AG04450 (cell line): Measurements from ENCODE around the gene MED27. TPM values are rescaled to one million over a fixed set of nuclear protein-coding genes. Genes with fewer than 3 reads are reported as not detected.

Source experiments
- CTCF ChIA-PET: fragments of 300-600, 350-600 bp; formaldehyde crosslinking; extraction: SDS; loops from one replicate; lab custom pipeline; 2022; ENCODE audit warnings: antibody characterized with exemption, inconsistent platforms; lab: Charles Lee
- POLR2A ChIA-PET: fragments of 350-600 bp; formaldehyde crosslinking; extraction: SDS; loops from one replicate; lab custom pipeline; 2021; ENCODE audit warnings: antibody characterized with exemption, inconsistent platforms; lab: Yijun Ruan, JAX
- DNase-seq: peaks from one replicate; pipeline ENCODE4 v3.0.0-alpha.2; 2011; ENCODE audit warnings: low read depth, low spot score
- H3K27ac ChIP-seq: one replicate; pipeline ENCODE4 v1.5.1; 2012; ENCODE audit warnings: low read depth, low read length, control low read depth
- H3K27me3 ChIP-seq: one replicate; pipeline ENCODE4 v1.6.0; 2012; ENCODE audit warnings: low read length; ENCODE audit not compliant: control insufficient read depth, insufficient read depth
- H3K4me3 ChIP-seq: 2 replicates; pipeline ENCODE4 v1.5.1; 2011; ENCODE audit warnings: mild to moderate bottlenecking, low read depth, low read length, control low read depth
- H3K9me3 ChIP-seq: 2 replicates; pipeline ENCODE4 v1.5.1; 2012; ENCODE audit warnings: low read length; ENCODE audit not compliant: control insufficient read depth, insufficient read depth
- polyA plus RNA-seq: library from polyadenylated mRNA; depleted of rRNA; stranded (reverse); fragments of >200 nt; gene quantifications from 2 replicates; pipeline ENCODE4 v1.2.3, GENCODE V29; 2011
- TF ChIP-seq, protein P1 (sequence below): IDR thresholded peaks from 2 replicates; pipeline ENCODE4 v1.5.1; 2011; ENCODE audit warnings: low read depth, low read length, control low read depth, inconsistent platforms

MED27 gene
- polyA plus RNA-seq, 1 experiment: 36.6 TPM

DNA sequence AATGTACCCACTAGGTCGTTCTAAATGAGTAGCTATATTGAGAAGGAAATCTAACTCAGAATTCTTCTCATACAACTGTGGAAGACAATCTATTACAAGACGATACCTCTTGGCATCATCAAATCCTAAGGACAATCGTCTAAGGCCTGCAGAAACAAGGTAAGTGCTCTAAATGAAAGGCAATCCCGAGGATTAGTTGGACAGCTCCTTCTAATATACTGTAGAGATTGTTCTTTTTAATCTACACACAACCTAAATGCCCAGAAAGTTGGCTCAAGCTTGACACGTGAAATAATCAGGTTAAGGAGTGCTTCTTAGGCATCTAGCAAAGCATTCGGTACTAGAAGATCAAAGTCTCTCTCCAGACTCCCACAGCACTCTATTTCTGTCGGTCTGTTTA is 55.1 kb downstream of the MED27 start:
- TF ChIP-seq, protein P1, sequence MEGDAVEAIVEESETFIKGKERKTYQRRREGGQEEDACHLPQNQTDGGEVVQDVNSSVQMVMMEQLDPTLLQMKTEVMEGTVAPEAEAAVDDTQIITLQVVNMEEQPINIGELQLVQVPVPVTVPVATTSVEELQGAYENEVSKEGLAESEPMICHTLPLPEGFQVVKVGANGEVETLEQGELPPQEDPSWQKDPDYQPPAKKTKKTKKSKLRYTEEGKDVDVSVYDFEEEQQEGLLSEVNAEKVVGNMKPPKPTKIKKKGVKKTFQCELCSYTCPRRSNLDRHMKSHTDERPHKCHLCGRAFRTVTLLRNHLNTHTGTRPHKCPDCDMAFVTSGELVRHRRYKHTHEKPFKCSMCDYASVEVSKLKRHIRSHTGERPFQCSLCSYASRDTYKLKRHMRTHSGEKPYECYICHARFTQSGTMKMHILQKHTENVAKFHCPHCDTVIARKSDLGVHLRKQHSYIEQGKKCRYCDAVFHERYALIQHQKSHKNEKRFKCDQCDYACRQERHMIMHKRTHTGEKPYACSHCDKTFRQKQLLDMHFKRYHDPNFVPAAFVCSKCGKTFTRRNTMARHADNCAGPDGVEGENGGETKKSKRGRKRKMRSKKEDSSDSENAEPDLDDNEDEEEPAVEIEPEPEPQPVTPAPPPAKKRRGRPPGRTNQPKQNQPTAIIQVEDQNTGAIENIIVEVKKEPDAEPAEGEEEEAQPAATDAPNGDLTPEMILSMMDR: no peak
- ChIA-PET CTCF (no interaction called here), POLR2A (interaction anchor here (0.5 kb wide), 1 partner anchor 27 kb away, joined by 6 read pairs; no protein-coding TSS in a partner anchor)
- Histone ChIP-seq H3K4me3 (no peak overlapping the region), H3K9me3 (no peaks in the 10 kb centered on the region), H3K27me3 (no peaks in the 10 kb centered on the region), H3K27ac (no peak overlapping the region)
- DNase-seq: no peak

DNA sequence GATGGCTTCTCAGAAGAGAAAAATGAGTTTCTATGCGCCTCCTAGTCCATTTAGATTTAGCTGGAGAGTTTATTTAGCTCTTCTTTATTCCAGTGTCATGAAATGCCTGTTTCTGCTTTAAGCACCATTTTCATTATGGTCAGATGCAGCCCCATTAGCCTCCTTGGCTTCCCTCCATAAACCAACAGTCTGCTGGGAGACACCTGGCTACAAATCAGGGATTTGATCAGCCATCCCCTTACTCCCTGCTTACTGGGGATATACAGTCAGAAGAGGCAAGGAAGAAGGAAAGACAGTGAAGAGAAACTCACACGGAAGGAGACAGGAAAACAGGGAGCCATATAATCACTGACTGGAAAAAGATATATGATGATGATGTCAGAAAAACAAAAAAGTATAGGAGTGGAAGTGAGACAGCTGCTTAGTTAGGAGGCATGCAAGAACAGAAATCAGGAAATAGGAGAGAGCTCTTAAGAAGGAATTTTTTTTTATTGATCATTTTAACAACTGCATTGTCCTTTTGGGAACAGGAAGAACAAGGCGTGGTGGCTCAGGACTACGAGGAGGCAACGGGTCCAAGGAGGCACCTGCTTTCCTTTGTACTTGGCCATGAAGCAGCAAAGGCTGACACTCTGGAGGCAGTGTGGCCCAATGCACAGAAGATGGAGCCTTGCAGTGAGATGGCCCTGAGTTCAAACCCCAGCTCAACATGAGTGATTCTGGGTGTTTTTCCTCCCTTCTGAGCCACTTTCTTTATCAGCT is 56.1 kb downstream of the MED27 start:
- POLR2A ChIA-PET: interaction anchor here (0.6 kb wide), 1 partner anchor 264 kb away, joined by 4 read pairs; no protein-coding TSS in a partner anchor
- no peak overlapping the region for H3K27ac ChIP-seq
- TF ChIP-seq, protein P1: no peak
- DNase-seq: no peak
- CTCF ChIA-PET: no interaction called here
- no peak overlapping the region for H3K4me3 ChIP-seq
- no peaks in the 10 kb centered on the region for H3K9me3 ChIP-seq
- H3K27me3 ChIP-seq: no peaks in the 10 kb centered on the region

DNA sequence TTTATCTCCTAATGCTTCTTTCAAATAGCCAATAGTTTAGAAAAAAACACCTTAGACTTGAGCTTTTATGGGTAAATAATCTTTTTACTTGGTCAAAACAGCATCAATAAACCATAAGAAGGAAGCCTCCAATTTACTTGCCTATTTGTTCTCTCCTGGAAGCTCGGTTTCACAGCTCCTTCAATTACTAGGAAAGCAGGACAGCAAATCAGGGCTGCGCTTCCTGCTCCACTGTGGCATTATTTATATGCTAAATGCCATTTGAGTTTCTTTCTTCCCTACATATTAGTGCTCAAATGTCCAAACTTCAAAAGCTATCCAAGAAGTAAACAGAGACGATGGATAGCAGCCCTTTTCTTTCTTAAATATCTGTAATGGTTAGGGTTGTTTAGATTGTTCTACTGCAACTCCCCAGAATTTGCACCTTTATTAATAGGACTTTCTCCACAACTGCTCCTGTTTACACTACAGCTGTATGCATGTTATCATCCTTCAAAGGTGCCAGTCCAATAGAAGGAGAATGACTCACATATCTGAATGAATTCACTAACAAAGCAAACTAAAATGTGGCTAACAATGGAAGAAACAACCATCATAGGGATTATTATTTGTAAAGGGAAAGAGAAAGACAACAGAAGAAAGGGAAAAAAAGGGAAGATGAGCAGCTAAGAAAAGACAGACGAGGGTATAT is 58.7 kb downstream of the MED27 start:
- CTCF ChIA-PET: interaction anchor here (1.2 kb wide), 1 partner anchor 149 kb away, joined by 3 read pairs; no protein-coding TSS in a partner anchor

DNA sequence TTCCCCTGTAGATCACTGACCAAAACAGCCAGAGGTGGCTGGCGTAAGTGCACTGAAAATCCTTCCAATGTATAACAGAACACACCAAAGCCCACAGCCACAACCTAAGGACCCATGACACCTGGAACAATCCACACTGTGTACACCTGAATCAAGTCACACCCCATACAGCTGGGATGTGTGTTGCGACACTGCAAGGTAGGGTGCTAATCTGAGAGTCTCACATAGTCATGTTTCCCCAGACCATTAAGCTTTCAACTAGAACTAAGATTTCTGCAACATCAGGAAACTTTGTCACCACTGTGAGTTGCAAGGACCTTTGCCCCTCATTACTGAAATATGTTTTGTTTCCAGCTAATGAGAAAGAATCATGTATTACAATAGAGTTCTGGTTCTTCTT is 59.4 kb downstream of the MED27 start:
- DNase-seq: no peak
- no peak overlapping the region for H3K4me3 ChIP-seq
- TF ChIP-seq, protein P1: no peak
- CTCF ChIA-PET: interaction anchor here (1.2 kb wide), 1 partner anchor 150 kb away, joined by 3 read pairs; no protein-coding TSS in a partner anchor
- H3K27me3 ChIP-seq: no peaks in the 10 kb centered on the region
- H3K27ac ChIP-seq: no peak overlapping the region
- no peaks in the 10 kb centered on the region for H3K9me3 ChIP-seq
- POLR2A ChIA-PET: interaction anchor here (1.0 kb wide), 1 partner anchor 50 kb away, joined by 3 read pairs; no protein-coding TSS in a partner anchor

More for the DNA sequence above, 58.7 kb downstream of the MED27 start:
- H3K4me3 ChIP-seq: no peak overlapping the region
- TF ChIP-seq, protein P1: no peak
- POLR2A ChIA-PET: interaction anchor here (1.0 kb wide), 1 partner anchor 49 kb away, joined by 3 read pairs; no protein-coding TSS in a partner anchor
- H3K9me3 ChIP-seq: no peaks in the 10 kb centered on the region
- DNase-seq: no peak
- H3K27me3 ChIP-seq: no peaks in the 10 kb centered on the region
- H3K27ac ChIP-seq: no peak overlapping the region
